ENCODE results near the gene ACBD6. TPM values are rescaled to one million over a fixed set of nuclear protein-coding genes. Genes with fewer than 3 reads are reported as not detected.

ACBD6 gene
- total RNA-seq, 2 donors from 2014 or later, result 44.0 to 53.5 TPM

DNA sequence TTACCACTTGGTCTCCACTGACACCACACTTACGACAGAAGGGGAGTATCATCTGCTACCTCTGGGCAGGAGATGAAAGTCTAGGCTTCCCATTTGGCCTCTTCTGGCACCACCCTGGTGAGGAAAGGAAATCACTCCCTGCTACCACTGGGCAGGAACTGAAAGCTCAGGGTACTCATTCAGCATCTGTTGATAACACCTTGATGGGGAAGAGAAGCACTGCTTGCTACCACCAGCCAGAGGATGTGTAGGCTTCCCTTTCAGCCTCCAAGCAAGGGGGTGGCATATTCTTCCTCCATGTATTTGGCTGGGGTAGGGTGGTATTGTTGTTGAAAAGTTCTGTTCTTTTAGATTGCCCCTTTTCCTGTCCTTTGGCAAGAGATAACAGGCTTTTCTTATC is 115.0 kb downstream of the ACBD6 start:
- TF ChIP-seq, protein P1, sequence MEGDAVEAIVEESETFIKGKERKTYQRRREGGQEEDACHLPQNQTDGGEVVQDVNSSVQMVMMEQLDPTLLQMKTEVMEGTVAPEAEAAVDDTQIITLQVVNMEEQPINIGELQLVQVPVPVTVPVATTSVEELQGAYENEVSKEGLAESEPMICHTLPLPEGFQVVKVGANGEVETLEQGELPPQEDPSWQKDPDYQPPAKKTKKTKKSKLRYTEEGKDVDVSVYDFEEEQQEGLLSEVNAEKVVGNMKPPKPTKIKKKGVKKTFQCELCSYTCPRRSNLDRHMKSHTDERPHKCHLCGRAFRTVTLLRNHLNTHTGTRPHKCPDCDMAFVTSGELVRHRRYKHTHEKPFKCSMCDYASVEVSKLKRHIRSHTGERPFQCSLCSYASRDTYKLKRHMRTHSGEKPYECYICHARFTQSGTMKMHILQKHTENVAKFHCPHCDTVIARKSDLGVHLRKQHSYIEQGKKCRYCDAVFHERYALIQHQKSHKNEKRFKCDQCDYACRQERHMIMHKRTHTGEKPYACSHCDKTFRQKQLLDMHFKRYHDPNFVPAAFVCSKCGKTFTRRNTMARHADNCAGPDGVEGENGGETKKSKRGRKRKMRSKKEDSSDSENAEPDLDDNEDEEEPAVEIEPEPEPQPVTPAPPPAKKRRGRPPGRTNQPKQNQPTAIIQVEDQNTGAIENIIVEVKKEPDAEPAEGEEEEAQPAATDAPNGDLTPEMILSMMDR (IDR thresholded peaks at IDR 0.05), result no peak
- Histone ChIP-seq H3K27me3 (replicated peaks; ENCODE audit: insufficient read depth) (no peaks in the 10 kb centered on the region), H3K36me3 (no peaks in the 10 kb centered on the region)

DNA sequence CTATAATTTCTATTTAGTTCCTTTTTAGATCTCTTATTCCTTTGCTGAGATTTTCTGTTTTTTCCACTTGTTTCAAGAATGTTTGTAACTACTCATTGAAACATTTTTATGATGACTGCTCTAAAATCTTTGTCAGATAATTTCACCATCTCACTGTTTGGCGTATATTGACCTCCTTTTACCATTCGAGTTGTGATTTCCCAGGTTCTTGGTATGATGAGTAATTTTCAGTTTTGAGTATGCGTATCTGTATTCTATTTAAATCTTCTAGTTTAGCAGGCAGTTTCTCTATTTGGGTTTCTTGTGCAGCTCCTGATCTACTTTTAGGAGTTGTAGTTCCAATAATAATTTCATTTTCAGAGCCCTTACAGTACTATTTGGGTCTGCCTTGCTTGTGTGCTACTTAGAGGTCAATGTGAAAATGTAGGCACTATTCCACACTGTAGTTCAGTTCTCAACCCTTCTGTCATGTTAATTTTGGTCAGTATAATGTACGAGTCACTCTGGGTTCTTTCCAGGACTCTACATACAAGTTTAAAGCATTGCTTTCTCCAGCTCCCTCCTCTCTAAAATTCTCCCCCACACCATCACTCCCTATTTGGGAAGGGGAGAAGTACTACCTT is 115.5 kb downstream of the ACBD6 start:
- Histone ChIP-seq H3K4me1 (ENCODE audit: control insufficient read depth in 1 of 2, low read depth in 2 of 2) (no peaks in the 10 kb centered on the region), H3K27ac (no peak overlapping the region), H3K4me3 (no peak overlapping the region), H3K27me3 (replicated peaks; ENCODE audit: insufficient read depth) (no peaks in the 10 kb centered on the region), H3K9me3 (peaks cover 26% of the 10 kb centered on the region), H3K36me3 (no peaks in the 10 kb centered on the region)
- no peak for DNase-seq (ENCODE audit: low spot score)
- ATAC-seq (ENCODE audit: insufficient number of reproducible peaks, low FRiP score, low read depth), result no peak
- TF ChIP-seq, protein P1 (IDR thresholded peaks at IDR 0.05), result no peak

More for the DNA sequence above, 115.0 kb downstream of the ACBD6 start:
- Histone ChIP-seq H3K4me3 (no peak overlapping the region), H3K27ac (no peak overlapping the region), H3K9me3 (peaks cover 26% of the 10 kb centered on the region), H3K4me1 (ENCODE audit: control insufficient read depth in 1 of 2, low read depth in 2 of 2) (no peaks in the 10 kb centered on the region)
- ATAC-seq (ENCODE audit: insufficient number of reproducible peaks, low FRiP score, low read depth), result no peak
- DNase-seq (ENCODE audit: low spot score), result no peak

DNA sequence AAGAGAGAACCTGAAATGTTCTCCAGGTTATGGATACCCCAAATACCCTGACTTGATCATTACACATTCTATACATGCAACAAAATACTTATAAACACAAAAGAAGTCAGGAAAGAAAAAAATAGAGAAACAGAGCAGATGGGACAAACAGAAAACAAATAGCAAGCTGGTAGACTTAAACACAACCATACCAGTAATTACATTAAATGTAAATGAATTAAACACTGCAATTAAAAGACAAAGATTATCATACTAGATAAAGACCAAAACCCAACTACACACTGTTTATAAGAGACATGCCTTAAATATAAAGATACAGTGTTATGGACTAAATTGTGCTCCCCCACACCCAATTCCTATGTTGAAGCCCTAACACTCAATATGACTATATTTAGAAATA is 117.2 kb downstream of the ACBD6 start:
- no peaks in the 10 kb centered on the region for H3K27me3 ChIP-seq (replicated peaks; ENCODE audit: insufficient read depth)
- peaks cover 32% of the 10 kb centered on the region for H3K9me3 ChIP-seq
- H3K4me3 ChIP-seq, result no peak overlapping the region
- no peak for DNase-seq (ENCODE audit: low spot score)
- H3K4me1 ChIP-seq (ENCODE audit: control insufficient read depth in 1 of 2, low read depth in 2 of 2), result no peaks in the 10 kb centered on the region
- H3K36me3 ChIP-seq, result no peaks in the 10 kb centered on the region
- no peak for ATAC-seq (ENCODE audit: insufficient number of reproducible peaks, low FRiP score, low read depth)
- no peak overlapping the region for H3K27ac ChIP-seq
- TF ChIP-seq, protein P1 (IDR thresholded peaks at IDR 0.05), result no peak

- H3K27me3 ChIP-seq (replicated peaks; ENCODE audit: insufficient read depth), result no peaks in the 10 kb centered on the region
- ATAC-seq (ENCODE audit: insufficient number of reproducible peaks, low FRiP score, low read depth), result no peak
- peaks cover 39% of the 10 kb centered on the region for H3K9me3 ChIP-seq
- no peak for DNase-seq (ENCODE audit: low spot score)
- TF ChIP-seq, protein P1 (IDR thresholded peaks at IDR 0.05), result no peak
- H3K4me1 ChIP-seq (ENCODE audit: control insufficient read depth in 1 of 2, low read depth in 2 of 2), result no peaks in the 10 kb centered on the region
- no peak overlapping the region for H3K27ac ChIP-seq
- no peaks in the 10 kb centered on the region for H3K36me3 ChIP-seq
- H3K4me3 ChIP-seq, result no peak overlapping the region
Observed at GRCh38 chr1:180384286-180385005, 117.9 kb downstream of the ACBD6 start.

GRCh38 chr1:180382326-180383115 is 119.9 kb downstream of the ACBD6 start:
- Histone ChIP-seq H3K27me3 (replicated peaks; ENCODE audit: insufficient read depth) (no peaks in the 10 kb centered on the region), H3K36me3 (no peaks in the 10 kb centered on the region), H3K9me3 (peaks cover 43% of the 10 kb centered on the region), H3K4me1 (ENCODE audit: control insufficient read depth in 1 of 2, low read depth in 2 of 2) (no peaks in the 10 kb centered on the region), H3K4me3 (no peak overlapping the region), H3K27ac (no peak overlapping the region)
- TF ChIP-seq, protein P1 (IDR thresholded peaks at IDR 0.05), result no peak
- ATAC-seq (ENCODE audit: insufficient number of reproducible peaks, low FRiP score, low read depth), result no peak
- no peak for DNase-seq (ENCODE audit: low spot score)
